Kidney capillary endothelial cell (primary cell): ENCODE measurements around the gene TFEC.

ENCODE experiments used
- DNase-seq: peaks from one replicate; pipeline ENCODE4 v3.0.0-alpha.2; 2018; ENCODE audit warnings: low spot score

The TFEC gene

GRCh38 chr7:115924411-115924810 is 106.2 kb downstream of the TFEC start:
- DNase-seq: no peak

GRCh38 chr7:115920367-115920766 is 110.2 kb downstream of the TFEC start:
- DNase-seq: no peak

GRCh38 chr7:115914951-115915350 is 115.6 kb downstream of the TFEC start:
- DNase-seq: no peak

- DNase-seq: no peak
Measured at GRCh38 chr7:115911465-115911864, 119.1 kb downstream of the TFEC start.

GRCh38 chr7:115910541-115911164 is 119.9 kb downstream of the TFEC start:
- DNase-seq: peak; percentile 48

GRCh38 chr7:115906731-115907130 is 123.8 kb downstream of the TFEC start:
- DNase-seq: no peak

GRCh38 chr7:115889669-115889984 is 140.9 kb downstream of the TFEC start:
- DNase-seq: no peak

GRCh38 chr7:115888981-115889668 is 141.4 kb downstream of the TFEC start:
- DNase-seq: no peak

GRCh38 chr7:115885550-115885949 is 145.0 kb downstream of the TFEC start:
- DNase-seq: no peak
